PFSK-1 (cell line): ENCODE measurements around the gene STX17.

Experiments used
- FOXP2 ChIP-seq: optimal IDR thresholded peaks from 2 replicates; pipeline ENCODE3; 2011; ENCODE audit warnings: borderline replicate concordance, control low read depth, inconsistent platforms; ENCODE audit not compliant: insufficient read depth; ENCODE audit errors: extremely low read length, extremely low read depth
- POLR2AphosphoS5 ChIP-seq: IDR thresholded peaks from 2 replicates; pipeline ENCODE4 v1.6.1; 2012; ENCODE audit warnings: low read depth, mild to moderate bottlenecking, control low read depth, low read length, moderate library complexity

- TF ChIP-seq POLR2AphosphoS5 (peak; percentile 71), FOXP2 (no peak)
Measured at GRCh38 chr9:99906403-99907207, at the start of gene STX17.
